ENCODE measurements around the gene CSN3. TPM values are rescaled to one million over a fixed set of nuclear protein-coding genes. Genes with fewer than 3 reads are reported as not detected.

CSN3 gene
- total RNA-seq, 2 experiments from 2014 or later: not detected

GRCh38 chr4:70297576-70297975 lies 55.2 kb downstream of the CSN3 start:
- CTCF ChIA-PET: no interaction called here
- H3K27me3 Mint-ChIP-seq: no peaks in the 10 kb centered on the region
- ATAC-seq (no peak), DNase-seq (no peak)
- no peak for TF ChIP-seq CTCF (IDR thresholded peaks at IDR 0.05)
- no peaks in the 10 kb centered on the region for H3K9me3 Mint-ChIP-seq
- POLR2A ChIA-PET: no interaction called here
- H3K4me3 Mint-ChIP-seq: no peak overlapping the region
- H3K4me1 Mint-ChIP-seq (ENCODE audit: low read depth): no peaks in the 10 kb centered on the region
- intact Hi-C loops (cut with micrococcal nuclease): no loop called here
- H3K36me3 Mint-ChIP-seq (ENCODE audit: low read depth): no peaks in the 10 kb centered on the region
- no peak overlapping the region for H3K27ac Mint-ChIP-seq

- Mint-ChIP-seq H3K4me1 (ENCODE audit: low read depth) (no peaks in the 10 kb centered on the region), H3K9me3 (no peaks in the 10 kb centered on the region), H3K27ac (no peak overlapping the region), H3K36me3 (ENCODE audit: low read depth) (no peaks in the 10 kb centered on the region), H3K4me3 (no peak overlapping the region), H3K27me3 (no peaks in the 10 kb centered on the region)
- DNase-seq: no peak
- ATAC-seq: no peak
- TF ChIP-seq CTCF (IDR thresholded peaks at IDR 0.05): no peak
- CTCF ChIA-PET: no interaction called here
- POLR2A ChIA-PET: no interaction called here
- intact Hi-C loops (cut with micrococcal nuclease): no loop called here
These were observed 55.7 kb downstream of the CSN3 start for GRCh38 chr4:70298051-70298450.

- H3K27me3 Mint-ChIP-seq: no peaks in the 10 kb centered on the region
- DNase-seq (no peak), ATAC-seq (no peak)
- intact Hi-C loops (cut with micrococcal nuclease): no loop called here
- no peaks in the 10 kb centered on the region for H3K9me3 Mint-ChIP-seq
- H3K36me3 Mint-ChIP-seq (ENCODE audit: low read depth): no peaks in the 10 kb centered on the region
- no peak overlapping the region for H3K4me3 Mint-ChIP-seq
- POLR2A ChIA-PET: no interaction called here
- no peak overlapping the region for H3K27ac Mint-ChIP-seq
- no peaks in the 10 kb centered on the region for H3K4me1 Mint-ChIP-seq (ENCODE audit: low read depth)
- TF ChIP-seq CTCF (IDR thresholded peaks at IDR 0.05): no peak
- CTCF ChIA-PET: no interaction called here
These were observed 57.2 kb downstream of the CSN3 start for GRCh38 chr4:70299643-70300042.

GRCh38 chr4:70300215-70300614 lies 57.8 kb downstream of the CSN3 start:
- no peak for TF ChIP-seq CTCF (IDR thresholded peaks at IDR 0.05)
- no peak overlapping the region for H3K27ac Mint-ChIP-seq
- H3K9me3 Mint-ChIP-seq: no peaks in the 10 kb centered on the region
- ATAC-seq: no peak
- DNase-seq: no peak
- H3K27me3 Mint-ChIP-seq: no peaks in the 10 kb centered on the region
- no peaks in the 10 kb centered on the region for H3K36me3 Mint-ChIP-seq (ENCODE audit: low read depth)
- intact Hi-C loops (cut with micrococcal nuclease): no loop called here
- no peak overlapping the region for H3K4me3 Mint-ChIP-seq
- ChIA-PET POLR2A (no interaction called here), CTCF (no interaction called here)
- no peaks in the 10 kb centered on the region for H3K4me1 Mint-ChIP-seq (ENCODE audit: low read depth)

Other genes with a start within 250 kb of the CSN3 start
- not detected for gene STATH, start 246.6 kb upstream of the CSN3 start, total RNA-seq
- gene HTN3, start 214.1 kb upstream of the CSN3 start, total RNA-seq: not detected
- not detected for gene HTN1, start 192.2 kb upstream of the CSN3 start, total RNA-seq
- gene PRR27, start 88.4 kb upstream of the CSN3 start, total RNA-seq: not detected
- not detected for gene ODAM, start 46.9 kb upstream of the CSN3 start, total RNA-seq
- not detected for gene FDCSP, start 16.5 kb upstream of the CSN3 start, total RNA-seq
- not detected for gene CABS1, start 92.4 kb downstream of the CSN3 start, total RNA-seq
- gene SMR3A, start 118.2 kb downstream of the CSN3 start, total RNA-seq: not detected
- not detected for gene SMR3B, start 140.5 kb downstream of the CSN3 start, total RNA-seq
- not detected for gene OPRPN, start 155.3 kb downstream of the CSN3 start, total RNA-seq
- not detected for gene MUC7, start 229.6 kb downstream of the CSN3 start, total RNA-seq